Transverse colon (tissue), 4 donors: ENCODE measurements around the gene MAST4.

Experiments
- CTCF ChIP-seq, 5 experiments: fragments of 200-600 bp in 3 of 5; fragments of 450-650 bp in 2 of 5; sonication (generic) in 3 of 5; IDR thresholded peaks; 1 replicate in 2 of 5; 2 replicates in 3 of 5; pipeline ENCODE4 v1.5.1; 2016 to 2017; ENCODE audit warnings: antibody characterized with exemption in 5 of 5, inconsistent platforms in 3 of 5, mild to moderate bottlenecking in 2 of 5, moderate library complexity in 1 of 5
- EP300 ChIP-seq: sonication (generic); formaldehyde crosslinking; IDR thresholded peaks from one replicate; pipeline ENCODE4 v1.6.1; 2017; ENCODE audit warnings: antibody characterized with exemption, low read depth
- POLR2A ChIP-seq: fragments of 450-650 bp; IDR thresholded peaks from one replicate; pipeline ENCODE4 v1.6.1; 2016; ENCODE audit warnings: antibody characterized with exemption, mild to moderate bottlenecking, moderate library complexity
- POLR2AphosphoS5 ChIP-seq, 3 donors: sonication (generic); formaldehyde crosslinking; IDR thresholded peaks; one replicate each; pipeline ENCODE4 v1.6.1; 2016; ENCODE audit warnings: antibody characterized with exemption in 3 of 3

DNA sequence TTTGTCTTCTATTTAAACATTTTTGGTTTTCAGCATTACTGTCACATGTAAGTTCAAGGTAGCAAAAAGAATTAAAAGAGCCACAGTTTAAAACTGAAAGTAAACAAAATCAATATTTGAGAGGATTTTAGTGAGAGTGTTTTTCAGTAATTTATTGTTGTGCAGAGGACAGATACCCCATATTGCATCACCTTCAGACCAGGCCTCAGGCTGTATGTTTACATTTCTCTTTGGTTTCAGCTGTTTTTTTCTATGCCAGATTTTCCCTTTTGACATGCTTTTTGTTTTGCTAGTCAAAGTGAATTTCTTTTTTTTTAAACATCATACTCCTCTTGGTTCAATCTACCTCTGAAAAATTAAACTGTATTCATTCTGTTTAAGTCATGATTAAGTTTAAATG, 47.2 kb downstream of the MAST4 start:
- TF ChIP-seq EP300 (no peak), CTCF (IDR thresholded peaks at IDR 0.05) (no peak), POLR2A (no peak), POLR2AphosphoS5 (IDR thresholded peaks at IDR 0.05) (no peak)
